Prostate gland (tissue), 2 donors: ENCODE measurements around the gene EPX.

Source experiments
- CTCF ChIP-seq, 4 experiments: fragments of 200-600 bp in 2 of 4; fragments of 450-650 bp in 2 of 4; sonication (generic) in 2 of 4; IDR thresholded peaks; 1 replicate in 3 of 4; 2 replicates in 1 of 4; pipeline ENCODE4 v1.5.1; 2016 to 2019; ENCODE audit warnings: antibody characterized with exemption in 4 of 4, mild to moderate bottlenecking in 2 of 4, moderate library complexity in 2 of 4
- POLR2A ChIP-seq: fragments of 450-650 bp; IDR thresholded peaks from one replicate; pipeline ENCODE4 v1.6.1; 2016; ENCODE audit warnings: antibody characterized with exemption, mild to moderate bottlenecking
- POLR2AphosphoS5 ChIP-seq: sonication (generic); formaldehyde crosslinking; IDR thresholded peaks from one replicate; pipeline ENCODE4 v1.6.1; 2017; ENCODE audit warnings: antibody characterized with exemption

GRCh38 chr17:58219007-58219788 lies 26.7 kb downstream of the EPX start, which contains the start of gene MKS1:
- TF ChIP-seq POLR2A, result peak; percentile 70
- TF ChIP-seq CTCF (IDR thresholded peaks at IDR 0.05), result peak; percentile 30 to 82 (median 60)
- TF ChIP-seq POLR2AphosphoS5, result peak; percentile 94
